Muscle layer of duodenum (tissue), 2 donors: Measurements from ENCODE around the gene BNIP3.

Source experiments
- H3K27ac ChIP-seq: one replicate; pipeline ENCODE4 v1.7.0; 2013; ENCODE audit warnings: mild to moderate bottlenecking, low read length
- H3K27me3 ChIP-seq: one replicate; pipeline ENCODE4 v1.7.0; 2013; ENCODE audit warnings: low read depth, mild to moderate bottlenecking, control low read depth, low read length
- H3K36me3 ChIP-seq, 2 donors: one replicate each; pipeline ENCODE4 v1.7.0; 2013; ENCODE audit warnings: low read length in 2 of 2, control low read depth in 1 of 2, mild to moderate bottlenecking in 1 of 2; ENCODE audit not compliant: insufficient read depth in 2 of 2, control insufficient read depth in 1 of 2
- H3K4me1 ChIP-seq, 2 donors: one replicate each; pipeline ENCODE4 v1.7.0; 2013; ENCODE audit warnings: low read length in 2 of 2, mild to moderate bottlenecking in 2 of 2, control low read depth in 1 of 2, moderate library complexity in 1 of 2; ENCODE audit not compliant: insufficient read depth in 2 of 2, control insufficient read depth in 1 of 2
- H3K4me3 ChIP-seq, 2 donors: one replicate each; pipeline ENCODE4 v1.7.0; 2013; ENCODE audit warnings: low read length in 2 of 2, low read depth in 1 of 2, mild to moderate bottlenecking in 1 of 2
- H3K9me3 ChIP-seq, 2 donors: one replicate each; pipeline ENCODE4 v1.7.0; 2013; ENCODE audit warnings: low read length in 2 of 2, control low read depth in 1 of 2, mild to moderate bottlenecking in 1 of 2; ENCODE audit not compliant: control insufficient read depth in 1 of 2
- donor health status: healthy.

Gene BNIP3

GRCh38 chr10:131981429-131982184 lies at the start of gene BNIP3:
Gene BNIP3, minus strand, starts transcription at chr10:131981923. Its CDS starts 117 bp downstream, at chr10:131981806.
- H3K4me3 ChIP-seq = peak within 1 kb of the TSS; percentile 84 to 91
- no peak within 1 kb of the TSS for H3K27ac ChIP-seq
- no peaks in the 10 kb centered on the region for H3K36me3 ChIP-seq
- H3K9me3 ChIP-seq = no peaks in the 10 kb centered on the region
- no peaks in the 10 kb centered on the region for H3K27me3 ChIP-seq
- peaks cover 0 to 21% of the 10 kb centered on the region in 2 donors for H3K4me1 ChIP-seq

GRCh38 chr10:132030898-132031463 lies 49.3 kb upstream of the BNIP3 start:
- Histone ChIP-seq H3K27ac (no peak overlapping the region), H3K4me3 (no peak overlapping the region), H3K9me3 (no peaks in the 10 kb centered on the region), H3K36me3 (no peaks in the 10 kb centered on the region), H3K27me3 (peaks cover 4% of the 10 kb centered on the region), H3K4me1 (peaks cover 0 to 6% of the 10 kb centered on the region in 2 donors)

- Histone ChIP-seq H3K36me3 (no peaks in the 10 kb centered on the region), H3K9me3 (no peaks in the 10 kb centered on the region), H3K27me3 (peaks cover 4% of the 10 kb centered on the region), H3K4me1 (no peaks in the 10 kb centered on the region), H3K27ac (no peak overlapping the region), H3K4me3 (no peak overlapping the region)
Observed at GRCh38 chr10:132028706-132029105, 47.0 kb upstream of the BNIP3 start.

- Histone ChIP-seq H3K4me1 (peaks cover 0 to 7% of the 10 kb centered on the region in 2 donors), H3K4me3 (no peak overlapping the region), H3K27ac (no peak overlapping the region), H3K27me3 (peaks cover 4% of the 10 kb centered on the region), H3K36me3 (no peaks in the 10 kb centered on the region), H3K9me3 (no peaks in the 10 kb centered on the region)
Observed at GRCh38 chr10:132027423-132027983, 45.8 kb upstream of the BNIP3 start.

GRCh38 chr10:132023092-132023811 lies 41.5 kb upstream of the BNIP3 start:
- peaks cover 0 to 7% of the 10 kb centered on the region in 2 donors for H3K4me1 ChIP-seq
- peak overlapping the region; percentile 58 to 63 for H3K4me3 ChIP-seq
- H3K27me3 ChIP-seq = no peaks in the 10 kb centered on the region
- no peaks in the 10 kb centered on the region for H3K36me3 ChIP-seq
- H3K27ac ChIP-seq = no peak overlapping the region
- H3K9me3 ChIP-seq = no peaks in the 10 kb centered on the region

- no peak overlapping the region for H3K27ac ChIP-seq
- H3K4me1 ChIP-seq = peaks cover 0 to 7% of the 10 kb centered on the region in 2 donors
- H3K4me3 ChIP-seq = no peak overlapping the region
- no peaks in the 10 kb centered on the region for H3K27me3 ChIP-seq
- H3K36me3 ChIP-seq = no peaks in the 10 kb centered on the region
- H3K9me3 ChIP-seq = no peaks in the 10 kb centered on the region
Observed at GRCh38 chr10:132022241-132022640, 40.5 kb upstream of the BNIP3 start.

GRCh38 chr10:132021504-132022143 lies 39.9 kb upstream of the BNIP3 start:
- Histone ChIP-seq H3K4me1 (peaks cover 0 to 7% of the 10 kb centered on the region in 2 donors), H3K4me3 (no peak overlapping the region), H3K36me3 (no peaks in the 10 kb centered on the region), H3K27ac (no peak overlapping the region), H3K9me3 (no peaks in the 10 kb centered on the region), H3K27me3 (no peaks in the 10 kb centered on the region)

- H3K4me3 ChIP-seq = no peak overlapping the region
- H3K27ac ChIP-seq = no peak overlapping the region
- no peaks in the 10 kb centered on the region for H3K9me3 ChIP-seq
- no peaks in the 10 kb centered on the region for H3K36me3 ChIP-seq
- H3K4me1 ChIP-seq = peaks cover 0 to 7% of the 10 kb centered on the region in 2 donors
- no peaks in the 10 kb centered on the region for H3K27me3 ChIP-seq
Observed at GRCh38 chr10:132021046-132021445, 39.3 kb upstream of the BNIP3 start.

GRCh38 chr10:132020456-132020855 lies 38.7 kb upstream of the BNIP3 start:
- H3K4me3 ChIP-seq = no peak overlapping the region
- peaks cover 0 to 7% of the 10 kb centered on the region in 2 donors for H3K4me1 ChIP-seq
- no peak overlapping the region for H3K27ac ChIP-seq
- H3K36me3 ChIP-seq = no peaks in the 10 kb centered on the region
- H3K9me3 ChIP-seq = no peaks in the 10 kb centered on the region
- H3K27me3 ChIP-seq = no peaks in the 10 kb centered on the region

GRCh38 chr10:132019366-132019765 lies 37.6 kb upstream of the BNIP3 start:
- H3K4me3 ChIP-seq = no peak overlapping the region
- H3K9me3 ChIP-seq = no peaks in the 10 kb centered on the region
- peaks cover 0 to 7% of the 10 kb centered on the region in 2 donors for H3K4me1 ChIP-seq
- no peaks in the 10 kb centered on the region for H3K36me3 ChIP-seq
- no peak overlapping the region for H3K27ac ChIP-seq
- no peaks in the 10 kb centered on the region for H3K27me3 ChIP-seq

- peaks cover 0 to 4% of the 10 kb centered on the region in 2 donors for H3K4me1 ChIP-seq
- no peak overlapping the region for H3K4me3 ChIP-seq
- no peaks in the 10 kb centered on the region for H3K9me3 ChIP-seq
- H3K27me3 ChIP-seq = no peaks in the 10 kb centered on the region
- H3K27ac ChIP-seq = no peak overlapping the region
- no peaks in the 10 kb centered on the region for H3K36me3 ChIP-seq
Observed at GRCh38 chr10:132018446-132018845, 36.7 kb upstream of the BNIP3 start.
